ENCODE measurements around the gene SLC4A2. TPM values are rescaled to one million over a fixed set of nuclear protein-coding genes. Genes with fewer than 3 reads are reported as not detected.

Gene SLC4A2
- total RNA-seq, 3 donors from 2014 or later (not counting 1 experiment from before 2014, with no cell fraction given): 60.4 to 87.3 (median 66.1) TPM

DNA sequence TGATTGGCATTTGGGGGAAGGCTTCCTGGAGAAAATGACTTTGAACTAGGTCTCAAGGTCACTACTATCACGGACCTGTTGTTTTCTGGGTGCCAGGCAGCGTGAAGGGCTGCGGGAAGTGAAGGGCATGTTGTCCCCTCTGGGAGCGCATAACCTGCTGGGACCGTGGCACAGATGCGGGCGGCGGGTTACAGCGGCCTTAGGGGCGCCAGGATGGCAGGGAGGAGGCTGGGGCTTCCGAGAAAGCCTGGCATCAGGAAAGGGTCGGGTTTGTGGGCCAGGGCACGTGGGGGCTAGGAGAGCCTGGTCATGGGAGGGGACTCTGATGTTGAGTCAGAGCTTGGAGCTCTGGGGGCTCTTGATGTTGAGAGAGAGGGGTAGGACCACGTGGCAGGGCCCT is 6.1 kb downstream of the SLC4A2 start:
- H3K27me3 Mint-ChIP-seq (ENCODE audit: low read depth in 2 of 2): no peaks in the 10 kb centered on the region
- H3K27ac ChIP-seq (ENCODE audit: low read length): no peak overlapping the region
- intact Hi-C loops (cut with micrococcal nuclease): no loop called here
- no peaks in the 10 kb centered on the region for H3K9me3 Mint-ChIP-seq
- no peaks in the 10 kb centered on the region for H3K9me3 ChIP-seq (ENCODE audit: control insufficient read depth, insufficient read depth, low read length)
- no peak overlapping the region for H3K4me3 ChIP-seq (ENCODE audit: low read length)
- H3K27me3 ChIP-seq (ENCODE audit: control insufficient read depth, insufficient read depth, low read length): no peaks in the 10 kb centered on the region
- 96% methylated on average over 14 of the region's 14 CpGs for WGBS (ENCODE audit: insufficient coverage)
- H3K4me3 Mint-ChIP-seq: no peak overlapping the region
- H3K36me3 ChIP-seq (ENCODE audit: control insufficient read depth, insufficient read depth, low read length): peaks cover 38% of the 10 kb centered on the region
- H3K4me1 Mint-ChIP-seq: peaks cover 0 to 15% of the 10 kb centered on the region in 2 donors
- DNase-seq (no peak), ATAC-seq (no peak)
- TF ChIP-seq, protein P1, sequence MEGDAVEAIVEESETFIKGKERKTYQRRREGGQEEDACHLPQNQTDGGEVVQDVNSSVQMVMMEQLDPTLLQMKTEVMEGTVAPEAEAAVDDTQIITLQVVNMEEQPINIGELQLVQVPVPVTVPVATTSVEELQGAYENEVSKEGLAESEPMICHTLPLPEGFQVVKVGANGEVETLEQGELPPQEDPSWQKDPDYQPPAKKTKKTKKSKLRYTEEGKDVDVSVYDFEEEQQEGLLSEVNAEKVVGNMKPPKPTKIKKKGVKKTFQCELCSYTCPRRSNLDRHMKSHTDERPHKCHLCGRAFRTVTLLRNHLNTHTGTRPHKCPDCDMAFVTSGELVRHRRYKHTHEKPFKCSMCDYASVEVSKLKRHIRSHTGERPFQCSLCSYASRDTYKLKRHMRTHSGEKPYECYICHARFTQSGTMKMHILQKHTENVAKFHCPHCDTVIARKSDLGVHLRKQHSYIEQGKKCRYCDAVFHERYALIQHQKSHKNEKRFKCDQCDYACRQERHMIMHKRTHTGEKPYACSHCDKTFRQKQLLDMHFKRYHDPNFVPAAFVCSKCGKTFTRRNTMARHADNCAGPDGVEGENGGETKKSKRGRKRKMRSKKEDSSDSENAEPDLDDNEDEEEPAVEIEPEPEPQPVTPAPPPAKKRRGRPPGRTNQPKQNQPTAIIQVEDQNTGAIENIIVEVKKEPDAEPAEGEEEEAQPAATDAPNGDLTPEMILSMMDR (IDR thresholded peaks at IDR 0.05): no peak
- no peak overlapping the region for H3K27ac Mint-ChIP-seq
- peaks cover 7% of the 10 kb centered on the region for H3K4me1 ChIP-seq (ENCODE audit: control insufficient read depth, insufficient read depth, low read length)
- H3K36me3 Mint-ChIP-seq: no peaks in the 10 kb centered on the region

- no peak for DNase-seq
- no peaks in the 10 kb centered on the region for H3K9me3 ChIP-seq (ENCODE audit: control insufficient read depth, insufficient read depth, low read length)
- 98% methylated on average over 39 of the region's 39 CpGs for WGBS (ENCODE audit: insufficient coverage)
- H3K27me3 ChIP-seq (ENCODE audit: control insufficient read depth, insufficient read depth, low read length): no peaks in the 10 kb centered on the region
- Mint-ChIP-seq H3K4me3 (no peak overlapping the region), H3K27ac (no peak overlapping the region), H3K27me3 (ENCODE audit: low read depth in 2 of 2) (no peaks in the 10 kb centered on the region), H3K9me3 (no peaks in the 10 kb centered on the region), H3K4me1 (peaks cover 0 to 6% of the 10 kb centered on the region in 2 donors), H3K36me3 (no peaks in the 10 kb centered on the region)
- no peak overlapping the region for H3K27ac ChIP-seq (ENCODE audit: low read length)
- ATAC-seq: no peak
- no peak overlapping the region for H3K4me3 ChIP-seq (ENCODE audit: low read length)
- intact Hi-C loops (cut with micrococcal nuclease): no loop called here
- TF ChIP-seq, protein P1 (IDR thresholded peaks at IDR 0.05): no peak
- no peaks in the 10 kb centered on the region for H3K4me1 ChIP-seq (ENCODE audit: control insufficient read depth, insufficient read depth, low read length)
- peaks cover 45% of the 10 kb centered on the region for H3K36me3 ChIP-seq (ENCODE audit: control insufficient read depth, insufficient read depth, low read length)
Observed at GRCh38 chr7:151066273-151066974, 7.0 kb downstream of the SLC4A2 start.

DNA sequence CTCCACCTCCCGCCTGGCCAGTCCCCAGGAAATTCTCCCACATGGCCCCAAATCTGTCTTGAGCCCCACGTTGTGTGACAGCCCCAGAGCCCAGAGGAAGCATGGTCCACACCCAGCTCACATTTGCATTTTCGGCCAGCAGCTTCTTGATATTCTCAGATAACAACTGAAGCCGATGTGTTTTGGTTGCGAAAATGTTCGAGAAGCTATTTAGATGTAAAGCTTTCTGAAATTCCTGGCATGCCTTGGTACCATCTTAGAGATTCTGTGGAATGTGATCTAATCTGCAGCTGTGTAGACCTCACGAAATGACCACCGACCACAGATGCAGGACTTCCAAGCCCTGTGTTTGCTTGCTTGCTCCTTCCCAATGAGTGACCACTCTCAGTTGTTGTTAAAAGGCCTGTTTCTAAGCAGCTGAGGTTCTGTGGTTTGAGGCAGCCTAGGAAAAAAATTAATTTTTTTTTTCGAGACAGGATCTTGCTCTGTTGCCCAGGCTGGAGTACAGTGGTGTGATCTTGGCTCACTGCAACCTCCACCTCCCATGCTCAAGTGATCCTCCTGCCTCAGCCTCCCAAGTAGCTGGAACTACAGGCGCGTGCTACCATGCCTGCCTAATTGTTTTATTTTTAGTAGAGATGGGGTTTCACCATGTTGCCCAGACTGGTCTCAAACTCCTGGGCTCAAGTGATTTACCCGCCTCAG is 8.8 kb downstream of the SLC4A2 start:
- Mint-ChIP-seq H3K9me3 (no peaks in the 10 kb centered on the region), H3K36me3 (no peaks in the 10 kb centered on the region), H3K4me3 (no peak overlapping the region), H3K4me1 (no peaks in the 10 kb centered on the region), H3K27ac (no peak overlapping the region), H3K27me3 (ENCODE audit: low read depth in 2 of 2) (no peaks in the 10 kb centered on the region)
- TF ChIP-seq, protein P1 (IDR thresholded peaks at IDR 0.05): no peak
- DNase-seq (no peak), ATAC-seq (no peak)
- intact Hi-C loops (cut with micrococcal nuclease): no loop called here
- Histone ChIP-seq H3K4me1 (ENCODE audit: control insufficient read depth, insufficient read depth, low read length) (no peaks in the 10 kb centered on the region), H3K4me3 (ENCODE audit: low read length) (no peak overlapping the region), H3K36me3 (ENCODE audit: control insufficient read depth, insufficient read depth, low read length) (peaks cover 53% of the 10 kb centered on the region), H3K27me3 (ENCODE audit: control insufficient read depth, insufficient read depth, low read length) (no peaks in the 10 kb centered on the region), H3K27ac (ENCODE audit: low read length) (no peak overlapping the region), H3K9me3 (ENCODE audit: control insufficient read depth, insufficient read depth, low read length) (no peaks in the 10 kb centered on the region)
- 92% methylated on average over 12 of the region's 12 CpGs for WGBS (ENCODE audit: insufficient coverage)
